Memory B cell (primary cell): ENCODE data around the gene SMIM10.
"Not testable (repeated sequence)": the region's sequence is repeated elsewhere in the genome, so short reads cannot be mapped to it uniquely, and the experiment has no call there.

Source experiments
- ATAC-seq: fragments of 150-1000 bp; cut with Tn5 transposase; 2 replicates; pipeline ENCODE4 v1.10.0; 2021; ENCODE audit warnings: low read depth, mild to moderate bottlenecking, moderate library complexity
- DNase-seq, 2 donors: peaks; one replicate each; pipeline ENCODE4 v3.0.0; 2022; ENCODE audit warnings: low spot score in 2 of 2
- H3K27ac Mint-ChIP-seq: one replicate; pipeline ENCODE4 v1.8.0; 2022; ENCODE audit warnings: mild to moderate bottlenecking, moderate library complexity, mixed read lengths
- H3K27me3 Mint-ChIP-seq: one replicate; pipeline ENCODE4 v1.8.0; 2022; ENCODE audit warnings: mixed read lengths
- H3K36me3 Mint-ChIP-seq: one replicate; pipeline ENCODE4 v1.8.0; 2022; ENCODE audit warnings: mild to moderate bottlenecking, mixed read lengths
- H3K4me1 Mint-ChIP-seq: one replicate; pipeline ENCODE4 v1.8.0; 2022; ENCODE audit warnings: mixed read lengths
- H3K4me3 Mint-ChIP-seq: one replicate; pipeline ENCODE4 v1.8.0; 2022; ENCODE audit warnings: mild to moderate bottlenecking, moderate library complexity, mixed read lengths
- H3K9me3 Mint-ChIP-seq: one replicate; pipeline ENCODE4 v1.8.0; 2022; ENCODE audit warnings: mixed read lengths

The SMIM10 gene

DNA sequence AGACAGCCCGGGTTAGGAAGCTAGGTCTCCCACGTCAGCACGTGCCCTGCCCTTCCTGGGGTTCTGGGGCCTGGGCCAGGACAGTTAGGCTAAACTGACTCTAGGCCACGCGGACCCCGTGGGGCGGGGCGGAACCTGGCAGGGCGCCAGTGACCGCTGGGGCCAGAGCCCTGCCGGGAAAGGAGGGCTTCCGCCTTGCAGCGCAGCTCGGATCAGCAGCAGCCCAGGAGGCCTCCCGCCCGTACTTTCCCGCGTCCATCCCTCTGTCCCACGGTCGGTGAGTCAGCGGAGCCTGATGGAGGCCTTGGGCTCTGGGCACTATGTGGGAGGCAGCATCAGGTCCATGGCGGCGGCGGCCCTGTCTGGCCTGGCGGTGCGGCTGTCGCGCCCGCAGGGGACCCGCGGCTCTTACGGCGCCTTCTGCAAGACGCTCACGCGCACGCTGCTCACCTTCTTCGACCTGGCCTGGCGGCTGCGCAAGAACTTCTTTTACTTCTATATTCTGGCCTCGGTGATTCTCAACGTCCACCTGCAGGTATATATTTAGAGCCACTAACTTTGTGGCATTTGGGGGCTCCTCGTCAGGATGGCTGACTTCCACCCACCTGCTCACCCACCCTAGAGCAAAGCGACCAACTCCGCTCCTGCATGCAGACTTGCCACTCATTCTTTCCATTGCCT is at the start of gene SMIM10:
Gene SMIM10, plus strand, starts transcription at position 191 of the 681 bp plus-strand sequence. Its CDS starts 105 bp downstream, at position 296.
- H3K9me3 Mint-ChIP-seq: no peaks in the 10 kb centered on the region
- peaks cover 11% of the 10 kb centered on the region for H3K27me3 Mint-ChIP-seq
- ATAC-seq (peak; percentile 43), DNase-seq (peak; percentile 1 to 13)
- H3K4me3 Mint-ChIP-seq: peak within 1 kb of the TSS; percentile 73
- H3K27ac Mint-ChIP-seq: no peak within 1 kb of the TSS
- H3K36me3 Mint-ChIP-seq: no peaks in the 10 kb centered on the region
- peaks cover 3% of the 10 kb centered on the region for H3K4me1 Mint-ChIP-seq

DNA sequence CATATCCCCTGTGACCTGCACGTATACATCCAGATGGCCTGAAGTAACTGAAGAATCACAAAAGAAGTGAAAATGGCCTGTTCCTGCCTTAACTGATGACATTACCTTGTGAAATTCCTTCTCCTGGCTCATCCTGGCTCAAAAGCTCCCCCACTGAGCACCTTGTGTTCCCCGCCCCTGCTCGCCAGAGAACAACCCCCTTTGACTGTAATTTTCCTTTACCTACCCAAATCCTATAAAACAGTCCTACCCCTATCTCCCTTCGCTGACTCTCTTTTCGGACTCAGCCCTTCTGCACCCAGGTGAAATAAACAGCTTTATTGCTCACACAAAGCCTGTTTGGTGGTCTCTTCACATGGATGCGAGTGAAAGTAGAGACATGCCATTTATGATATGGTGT is 44.4 kb upstream of the SMIM10 start:
- DNase-seq, H3K4me1 Mint-ChIP-seq, H3K4me3 Mint-ChIP-seq, ATAC-seq, H3K9me3 Mint-ChIP-seq, H3K27me3 Mint-ChIP-seq, H3K27ac Mint-ChIP-seq, H3K36me3 Mint-ChIP-seq: not testable (repeated sequence)

DNA sequence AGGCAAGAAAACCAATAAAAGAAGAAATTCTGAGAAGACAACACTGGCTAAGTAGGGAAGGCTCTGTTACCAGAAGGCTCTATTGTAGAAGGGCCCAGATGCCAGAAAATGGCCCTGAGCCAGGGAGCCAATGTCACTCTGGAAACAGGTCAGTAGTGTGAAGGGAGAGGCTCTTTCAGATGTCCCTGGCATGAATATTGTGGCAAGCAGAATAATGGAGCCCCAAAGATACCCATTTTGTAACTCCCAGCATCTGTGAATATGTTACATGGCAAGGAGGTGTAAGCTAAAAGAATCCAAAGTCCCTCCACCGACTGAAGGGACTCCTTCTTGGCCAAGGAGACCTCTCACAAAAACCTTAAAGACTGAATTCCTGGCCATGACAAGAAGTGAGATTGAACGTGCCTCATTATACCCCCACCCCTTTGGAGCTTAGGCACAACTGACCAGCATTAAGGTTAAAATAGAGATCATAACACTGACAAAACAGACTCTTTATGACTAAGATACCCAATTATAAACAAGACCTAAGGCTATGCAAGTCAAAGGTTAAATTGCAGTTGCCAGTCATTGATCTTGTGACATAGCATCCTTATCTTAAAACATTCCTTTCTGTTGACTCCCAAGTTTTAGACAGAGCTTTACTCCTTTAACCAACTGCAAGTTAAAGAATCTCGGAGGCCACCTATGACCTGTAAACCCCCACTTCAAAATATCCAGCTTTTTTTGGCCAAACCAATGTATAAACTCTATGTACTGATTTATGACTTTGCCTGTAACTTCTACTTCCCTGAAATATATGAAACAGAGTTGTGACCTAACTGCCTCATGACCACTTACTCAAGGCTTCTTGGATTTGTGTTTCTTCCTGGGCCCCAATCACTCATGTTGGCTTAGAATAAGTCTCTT is 42.2 kb upstream of the SMIM10 start:
- ATAC-seq: no peak
- no peak overlapping the region for H3K4me3 Mint-ChIP-seq
- H3K27ac Mint-ChIP-seq: no peak overlapping the region
- no peaks in the 10 kb centered on the region for H3K4me1 Mint-ChIP-seq
- DNase-seq: no peak
- peaks cover 5% of the 10 kb centered on the region for H3K27me3 Mint-ChIP-seq
- H3K36me3 Mint-ChIP-seq: no peaks in the 10 kb centered on the region
- no peaks in the 10 kb centered on the region for H3K9me3 Mint-ChIP-seq

DNA sequence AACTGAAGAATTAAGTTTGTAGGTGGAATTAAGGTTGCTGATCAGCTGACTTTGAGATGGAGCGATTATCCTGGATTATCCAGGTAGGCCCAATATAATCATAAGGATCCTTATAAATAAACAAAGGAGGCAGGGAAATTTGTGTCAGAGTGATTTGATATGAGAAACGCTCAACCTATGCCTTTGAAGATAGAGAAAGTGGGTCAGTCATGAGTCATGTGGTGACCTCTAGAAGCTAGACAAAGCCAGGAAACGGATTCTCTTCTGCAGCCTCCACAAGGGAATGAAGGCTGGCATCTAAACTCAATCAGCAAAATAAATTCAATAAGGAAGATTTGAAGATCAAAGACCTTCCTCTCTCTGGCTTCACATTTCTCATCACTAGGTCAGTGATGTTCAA is 41.5 kb upstream of the SMIM10 start:
- no peaks in the 10 kb centered on the region for H3K36me3 Mint-ChIP-seq
- peaks cover 5% of the 10 kb centered on the region for H3K27me3 Mint-ChIP-seq
- DNase-seq: no peak
- no peak for ATAC-seq
- no peaks in the 10 kb centered on the region for H3K4me1 Mint-ChIP-seq
- no peaks in the 10 kb centered on the region for H3K9me3 Mint-ChIP-seq
- H3K27ac Mint-ChIP-seq: no peak overlapping the region
- no peak overlapping the region for H3K4me3 Mint-ChIP-seq

DNA sequence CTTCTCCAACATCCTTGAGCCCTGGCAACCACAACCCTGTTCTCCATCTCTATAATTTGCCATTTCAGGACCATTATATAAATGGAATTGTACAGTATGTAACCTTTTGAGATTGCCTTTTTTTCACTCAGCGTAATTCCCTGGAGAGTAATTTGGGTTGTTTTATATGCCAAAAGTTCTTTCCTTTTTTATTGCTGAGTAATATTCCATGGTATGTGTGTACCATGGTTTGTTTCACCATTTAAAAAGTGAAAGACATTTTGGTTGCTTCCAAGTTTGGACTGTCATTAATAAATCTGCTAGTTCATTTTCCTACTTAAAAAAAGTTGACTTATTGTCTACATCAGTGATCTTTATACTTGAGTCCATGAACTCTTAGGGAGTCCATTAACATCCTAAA is 33.0 kb upstream of the SMIM10 start:
- Mint-ChIP-seq H3K4me3 (no peak overlapping the region), H3K4me1 (no peaks in the 10 kb centered on the region), H3K27me3 (peaks cover 8% of the 10 kb centered on the region), H3K36me3 (no peaks in the 10 kb centered on the region), H3K27ac (no peak overlapping the region), H3K9me3 (no peaks in the 10 kb centered on the region)
- ATAC-seq (no peak), DNase-seq (no peak)

DNA sequence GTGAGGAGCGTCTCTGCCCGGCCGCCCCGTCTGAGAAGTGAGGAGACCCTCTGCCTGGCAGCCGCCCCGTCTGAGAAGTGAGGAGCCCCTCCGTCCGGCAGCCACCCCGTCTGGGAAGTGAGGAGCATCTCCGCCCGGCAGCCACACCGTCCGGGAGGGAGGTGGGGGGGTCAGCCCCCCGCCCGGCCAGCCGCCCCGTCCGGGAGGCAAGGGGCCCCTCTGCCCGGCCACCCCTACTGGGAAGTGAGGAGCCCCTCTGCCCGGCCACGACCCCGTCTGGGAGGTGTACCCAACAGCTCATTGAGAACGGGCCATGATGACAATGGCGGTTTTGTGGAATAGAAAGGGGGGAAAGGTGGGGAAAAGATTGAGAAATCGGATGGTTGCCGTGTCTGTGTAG is 30.4 kb upstream of the SMIM10 start:
- not testable (repeated sequence) for ATAC-seq, H3K36me3 Mint-ChIP-seq, H3K27ac Mint-ChIP-seq, DNase-seq, H3K9me3 Mint-ChIP-seq, H3K4me1 Mint-ChIP-seq, H3K4me3 Mint-ChIP-seq
- peaks cover 10% of the 10 kb centered on the region for H3K27me3 Mint-ChIP-seq

DNA sequence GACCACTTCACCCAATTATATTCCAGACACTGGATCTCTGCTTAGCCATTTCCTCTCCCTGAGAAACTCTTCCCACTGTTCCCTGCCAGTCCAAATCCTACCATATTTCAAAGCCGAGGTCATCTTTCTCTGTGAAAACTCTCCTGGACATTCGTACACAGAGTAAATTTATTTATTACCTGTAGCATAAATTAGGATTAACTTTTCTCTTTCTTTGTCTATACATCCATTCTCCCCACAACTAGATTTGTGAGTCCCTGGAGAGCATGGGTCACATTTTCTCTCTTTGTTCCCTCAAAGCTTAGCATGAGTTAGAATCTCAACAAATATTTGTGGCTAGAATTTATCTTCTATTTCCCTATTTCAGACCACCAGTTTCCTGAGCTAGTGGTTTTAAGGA is 27.8 kb upstream of the SMIM10 start:
- Mint-ChIP-seq H3K4me3 (no peak overlapping the region), H3K36me3 (no peaks in the 10 kb centered on the region), H3K4me1 (no peaks in the 10 kb centered on the region), H3K9me3 (no peaks in the 10 kb centered on the region), H3K27me3 (peaks cover 12% of the 10 kb centered on the region), H3K27ac (no peak overlapping the region)
- no peak for ATAC-seq
- no peak for DNase-seq

DNA sequence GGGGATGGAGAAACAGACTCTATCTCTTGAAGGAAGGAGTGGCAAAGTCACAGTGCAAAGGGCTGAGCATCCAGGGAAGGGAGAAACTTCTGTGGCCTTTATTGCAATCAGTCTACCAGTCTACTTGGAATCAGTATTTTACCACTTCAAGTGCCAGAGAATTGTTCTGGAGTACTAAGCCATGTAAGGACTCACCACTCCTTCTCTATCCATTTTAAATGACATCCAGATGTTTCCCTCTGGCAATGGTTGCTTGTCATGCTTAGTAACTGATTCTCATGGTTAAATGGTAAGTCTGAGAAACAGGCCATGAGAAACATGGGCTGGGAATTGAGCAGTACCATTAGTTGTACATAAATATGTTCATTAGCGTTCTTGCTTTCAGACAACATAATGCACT is 21.1 kb upstream of the SMIM10 start:
- H3K4me1 Mint-ChIP-seq: no peaks in the 10 kb centered on the region
- DNase-seq: no peak
- peaks cover 3% of the 10 kb centered on the region for H3K27me3 Mint-ChIP-seq
- H3K27ac Mint-ChIP-seq: no peak overlapping the region
- no peak for ATAC-seq
- H3K36me3 Mint-ChIP-seq: no peaks in the 10 kb centered on the region
- no peaks in the 10 kb centered on the region for H3K9me3 Mint-ChIP-seq
- no peak overlapping the region for H3K4me3 Mint-ChIP-seq

DNA sequence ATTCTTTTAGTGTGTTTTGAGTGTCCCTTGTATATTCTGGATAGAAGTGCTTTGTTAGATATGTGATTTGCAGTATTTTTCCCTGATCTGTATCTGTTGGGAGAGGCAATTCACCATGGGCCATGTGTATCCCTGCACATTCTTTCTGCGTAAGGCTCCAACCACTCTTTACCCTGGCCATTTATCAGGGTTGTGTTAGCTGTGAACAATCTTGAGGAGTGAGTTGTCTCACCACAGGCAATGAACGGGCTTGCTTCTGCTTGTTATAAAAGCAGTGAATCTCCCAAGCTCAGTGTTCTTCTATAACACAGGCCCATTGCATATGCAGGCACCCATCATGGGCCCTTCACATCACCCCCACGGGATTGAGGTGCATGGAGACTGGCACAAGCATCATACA is 18.9 kb upstream of the SMIM10 start:
- ATAC-seq: no peak

DNA sequence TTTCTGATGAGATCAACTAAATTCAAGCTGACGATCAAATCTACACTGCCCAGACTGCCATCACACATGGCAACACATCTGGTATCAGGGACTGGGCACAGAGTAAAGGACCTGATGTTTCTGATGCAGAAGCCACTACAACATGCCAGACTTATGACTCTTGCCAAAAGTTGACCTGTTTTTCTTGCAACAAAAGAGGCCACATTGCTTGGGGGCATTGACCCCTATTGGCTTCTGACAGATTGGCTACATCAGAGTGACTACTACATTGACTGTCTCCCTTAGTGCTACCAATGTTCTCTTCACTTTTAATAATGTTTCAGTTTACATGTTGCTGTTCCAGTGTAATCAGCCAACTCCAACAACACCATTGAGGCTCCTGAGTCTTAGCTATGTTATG is 15.3 kb upstream of the SMIM10 start:
- DNase-seq (no peak), ATAC-seq (no peak)
- Mint-ChIP-seq H3K4me3 (no peak overlapping the region), H3K27ac (no peak overlapping the region), H3K4me1 (no peaks in the 10 kb centered on the region), H3K36me3 (no peaks in the 10 kb centered on the region), H3K9me3 (no peaks in the 10 kb centered on the region), H3K27me3 (no peaks in the 10 kb centered on the region)

More for the DNA sequence above, 18.9 kb upstream of the SMIM10 start:
- no peak overlapping the region for H3K4me3 Mint-ChIP-seq
- no peak for DNase-seq
- peaks cover 1% of the 10 kb centered on the region for H3K27me3 Mint-ChIP-seq
- H3K27ac Mint-ChIP-seq: no peak overlapping the region
- no peaks in the 10 kb centered on the region for H3K9me3 Mint-ChIP-seq
- no peaks in the 10 kb centered on the region for H3K4me1 Mint-ChIP-seq
- H3K36me3 Mint-ChIP-seq: no peaks in the 10 kb centered on the region

DNA sequence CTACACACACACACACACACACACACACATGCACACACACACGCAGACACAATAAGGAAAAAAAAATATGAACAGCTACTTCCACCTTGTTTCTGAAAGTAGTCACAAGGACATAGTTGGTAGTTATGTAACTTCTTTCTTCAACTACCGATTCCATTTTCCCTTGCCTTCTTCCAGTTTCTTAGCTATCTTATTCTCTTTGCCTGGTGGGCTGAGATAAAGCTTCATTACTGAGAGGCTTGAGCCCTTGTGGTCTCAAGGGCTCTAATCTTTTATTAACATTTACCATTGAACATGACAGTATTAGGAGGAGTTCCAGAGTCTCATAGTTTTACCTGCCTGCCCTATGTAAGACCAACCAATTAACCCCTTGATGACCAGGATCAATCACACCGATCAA is 8.9 kb upstream of the SMIM10 start:
- ATAC-seq: no peak

DNA sequence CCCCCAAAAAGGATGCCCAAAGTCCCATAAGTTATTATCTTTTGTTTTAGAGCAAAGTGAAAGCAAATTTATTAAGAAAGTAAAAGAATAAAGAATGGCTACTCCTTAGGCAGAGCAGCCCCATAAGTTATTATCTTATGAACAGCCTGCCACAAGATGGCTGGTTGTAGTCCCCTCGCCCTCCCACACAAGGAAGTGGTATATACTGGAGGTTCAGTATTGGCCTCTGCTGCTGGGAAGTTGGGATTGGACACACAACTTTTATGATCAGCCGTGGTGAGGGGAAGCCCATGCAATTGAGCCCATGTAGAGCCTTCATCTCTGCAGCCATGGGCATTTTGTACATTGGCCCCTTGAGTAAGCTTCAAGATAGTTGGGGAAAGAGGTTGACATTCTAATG is 8.0 kb upstream of the SMIM10 start:
- Mint-ChIP-seq H3K4me1 (no peaks in the 10 kb centered on the region), H3K4me3 (no peak overlapping the region)
- no peak for ATAC-seq

More for the DNA sequence above, 8.9 kb upstream of the SMIM10 start:
- Mint-ChIP-seq H3K36me3 (no peaks in the 10 kb centered on the region), H3K4me1 (no peaks in the 10 kb centered on the region), H3K27me3 (no peaks in the 10 kb centered on the region), H3K9me3 (no peaks in the 10 kb centered on the region), H3K4me3 (no peak overlapping the region), H3K27ac (no peak overlapping the region)
- no peak for DNase-seq

DNA sequence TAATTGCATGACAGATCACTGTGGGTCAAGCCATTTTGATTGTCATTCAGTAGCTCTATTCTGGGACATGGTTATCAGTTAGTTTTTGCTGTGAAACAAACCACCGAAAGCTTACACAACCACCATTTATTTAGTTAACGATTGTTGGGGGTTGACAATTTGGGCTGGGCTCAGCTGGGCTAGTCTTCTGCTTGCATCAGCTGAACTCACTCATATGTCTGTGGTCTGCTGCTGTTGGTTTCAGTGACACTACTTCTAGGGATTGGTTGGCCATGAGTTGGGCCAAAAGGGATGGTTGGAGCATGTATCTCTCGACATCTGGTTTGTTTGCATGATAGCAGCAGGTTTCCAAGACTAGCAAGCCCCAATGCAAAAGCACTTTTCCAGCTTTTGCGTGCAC is 5.3 kb upstream of the SMIM10 start:
- Mint-ChIP-seq H3K27me3 (peaks cover 7% of the 10 kb centered on the region), H3K4me1 (no peaks in the 10 kb centered on the region), H3K27ac (no peak overlapping the region), H3K4me3 (no peak overlapping the region), H3K36me3 (no peaks in the 10 kb centered on the region), H3K9me3 (no peaks in the 10 kb centered on the region)
- ATAC-seq (no peak), DNase-seq (no peak)

More for the DNA sequence above, 8.0 kb upstream of the SMIM10 start:
- Mint-ChIP-seq H3K36me3 (no peaks in the 10 kb centered on the region), H3K27ac (no peak overlapping the region), H3K27me3 (no peaks in the 10 kb centered on the region), H3K9me3 (no peaks in the 10 kb centered on the region)
- DNase-seq: no peak

DNA sequence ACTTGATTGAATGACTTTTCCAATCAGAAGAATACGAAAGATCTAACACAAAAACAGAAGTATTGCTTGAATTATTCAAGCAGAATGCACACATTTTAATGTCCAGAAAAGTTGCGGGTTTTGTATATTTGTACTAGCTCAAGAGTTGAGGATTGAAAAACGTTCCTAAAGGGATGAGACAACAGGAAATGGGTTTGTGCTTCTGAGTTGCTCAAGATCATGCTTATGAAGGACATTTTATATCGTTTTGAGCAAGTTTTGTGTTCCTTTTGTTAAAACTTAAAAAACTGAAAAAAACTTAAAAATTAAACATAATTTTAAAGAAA is 353 bp upstream of the SMIM10 start:
- H3K9me3 Mint-ChIP-seq: no peaks in the 10 kb centered on the region
- peak overlapping the region; percentile 58 for H3K4me3 Mint-ChIP-seq
- DNase-seq (no peak), ATAC-seq (no peak)
- peaks cover 3% of the 10 kb centered on the region for H3K4me1 Mint-ChIP-seq
- H3K27ac Mint-ChIP-seq: no peak overlapping the region
- peaks cover 11% of the 10 kb centered on the region for H3K27me3 Mint-ChIP-seq
- no peaks in the 10 kb centered on the region for H3K36me3 Mint-ChIP-seq
